ENCODE measurements around the gene TESPA1. TPM values are rescaled to one million over a fixed set of nuclear protein-coding genes. Genes with fewer than 3 reads are reported as not detected.

Gene TESPA1
- total RNA-seq = under 1 TPM in 1 of 2 donors, not detected in 1; 0.28 TPM

DNA sequence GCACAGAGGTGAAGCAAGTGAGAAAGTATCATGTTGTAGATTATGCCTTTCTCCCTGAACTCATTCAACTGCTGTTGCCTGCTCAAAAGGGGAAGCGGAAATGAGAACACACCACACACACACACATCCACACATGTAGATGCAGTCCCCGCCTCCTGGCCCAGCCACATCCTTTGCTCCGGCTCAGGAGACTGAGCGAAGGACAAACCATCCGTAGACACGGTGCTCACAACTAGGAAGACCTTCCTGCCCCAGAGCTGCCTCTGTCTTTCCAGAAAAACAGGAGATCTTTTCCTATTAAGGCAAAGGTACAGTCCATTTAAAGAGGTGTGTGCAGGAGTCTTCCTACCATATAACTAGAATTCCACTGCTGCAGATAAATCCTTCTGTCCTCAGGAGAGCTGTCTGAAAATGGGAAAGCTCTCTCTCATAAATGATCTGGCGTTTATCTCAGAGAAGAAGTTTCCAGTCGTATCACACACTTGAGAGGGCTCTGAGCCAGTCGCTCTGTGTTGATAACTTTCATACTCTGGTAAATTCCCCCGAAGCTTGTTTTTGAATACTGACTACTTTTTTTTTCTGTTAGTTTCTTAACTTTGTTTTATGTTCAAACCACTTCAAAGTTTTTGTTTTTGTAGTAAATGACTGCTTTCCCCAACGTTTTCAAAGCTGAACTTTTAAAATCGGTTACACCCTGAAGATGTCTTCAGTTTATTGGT lies at the start of gene TESPA1:
Gene TESPA1, minus strand, starts transcription at position 105 of the 719 bp plus-strand sequence. CDS start 10,200 bp downstream, outside the sequence.
- no peak within 1 kb of the TSS for H3K4me3 ChIP-seq
- ATAC-seq (ENCODE audit: insufficient number of reproducible peaks, low FRiP score, low read depth) (no peak), DNase-seq (ENCODE audit: low spot score) (peak; percentile 3)
- H3K27ac ChIP-seq = no peak within 1 kb of the TSS
- H3K4me1 ChIP-seq (ENCODE audit: control insufficient read depth in 1 of 2, low read depth in 2 of 2) = no peaks in the 10 kb centered on the region
- TF ChIP-seq CTCF (IDR thresholded peaks at IDR 0.05) = no peak
- H3K36me3 ChIP-seq = no peaks in the 10 kb centered on the region
- no peaks in the 10 kb centered on the region for H3K27me3 ChIP-seq (replicated peaks; ENCODE audit: insufficient read depth)
- no peaks in the 10 kb centered on the region for H3K9me3 ChIP-seq

GRCh38 chr12:55034218-55034617 lies 49.7 kb upstream of the TESPA1 start:
- Histone ChIP-seq H3K4me3 (no peak overlapping the region), H3K4me1 (ENCODE audit: control insufficient read depth in 1 of 2, low read depth in 2 of 2) (no peaks in the 10 kb centered on the region), H3K27me3 (replicated peaks; ENCODE audit: insufficient read depth) (no peaks in the 10 kb centered on the region), H3K9me3 (no peaks in the 10 kb centered on the region), H3K27ac (no peak overlapping the region), H3K36me3 (no peaks in the 10 kb centered on the region)
- TF ChIP-seq CTCF (IDR thresholded peaks at IDR 0.05) = no peak
- DNase-seq (ENCODE audit: low spot score) = no peak
- ATAC-seq (ENCODE audit: insufficient number of reproducible peaks, low FRiP score, low read depth) = no peak

DNA sequence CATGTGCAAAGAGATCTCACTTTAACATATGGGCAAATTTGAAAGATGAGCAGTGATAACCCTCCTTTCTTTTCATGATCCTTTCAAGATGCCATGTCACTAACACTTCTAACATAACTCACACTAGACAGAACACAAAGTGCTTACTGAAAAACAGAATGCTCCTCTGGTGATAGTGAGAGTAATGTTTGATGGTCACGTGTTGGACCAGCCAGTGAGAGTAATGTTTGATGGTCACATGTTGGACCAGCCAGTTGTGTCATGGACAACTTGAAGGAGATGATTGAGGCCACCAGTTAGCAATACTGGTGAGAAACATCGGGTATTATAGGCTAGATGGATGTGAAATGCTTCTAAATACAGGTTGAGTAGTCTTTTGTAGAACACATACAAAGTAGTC lies 40.9 kb upstream of the TESPA1 start:
- Histone ChIP-seq H3K27ac (no peak overlapping the region), H3K4me1 (ENCODE audit: control insufficient read depth in 1 of 2, low read depth in 2 of 2) (no peaks in the 10 kb centered on the region), H3K36me3 (no peaks in the 10 kb centered on the region), H3K27me3 (replicated peaks; ENCODE audit: insufficient read depth) (no peaks in the 10 kb centered on the region), H3K9me3 (no peaks in the 10 kb centered on the region), H3K4me3 (no peak overlapping the region)
- DNase-seq (ENCODE audit: low spot score) = no peak
- TF ChIP-seq CTCF (IDR thresholded peaks at IDR 0.05) = no peak
- ATAC-seq (ENCODE audit: insufficient number of reproducible peaks, low FRiP score, low read depth) = no peak

DNA sequence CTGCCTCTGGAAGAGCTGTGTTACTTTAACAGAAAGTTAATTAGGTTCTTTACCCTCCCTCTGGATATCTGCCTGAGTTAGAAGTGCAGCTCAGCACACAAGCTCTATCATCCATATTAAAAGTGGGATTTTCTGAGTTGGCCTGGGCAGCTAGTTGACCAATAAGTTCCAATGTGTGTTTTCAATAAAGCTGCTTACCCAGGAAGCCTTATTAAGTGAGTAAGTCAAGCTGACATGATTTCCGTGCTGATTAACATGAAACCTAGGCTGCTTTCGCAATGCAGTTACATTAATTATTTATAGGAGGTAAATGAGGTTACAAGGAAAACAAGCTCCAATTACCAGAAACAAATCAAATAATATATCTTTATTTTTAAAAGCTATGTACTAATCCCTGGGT lies 40.0 kb upstream of the TESPA1 start:
- Histone ChIP-seq H3K4me3 (no peak overlapping the region), H3K27ac (no peak overlapping the region), H3K9me3 (no peaks in the 10 kb centered on the region), H3K36me3 (no peaks in the 10 kb centered on the region), H3K4me1 (ENCODE audit: control insufficient read depth in 1 of 2, low read depth in 2 of 2) (no peaks in the 10 kb centered on the region), H3K27me3 (replicated peaks; ENCODE audit: insufficient read depth) (no peaks in the 10 kb centered on the region)
- TF ChIP-seq CTCF (IDR thresholded peaks at IDR 0.05) = no peak
- no peak for ATAC-seq (ENCODE audit: insufficient number of reproducible peaks, low FRiP score, low read depth)
- no peak for DNase-seq (ENCODE audit: low spot score)

- no peaks in the 10 kb centered on the region for H3K36me3 ChIP-seq
- H3K27me3 ChIP-seq (replicated peaks; ENCODE audit: insufficient read depth) = no peaks in the 10 kb centered on the region
- H3K27ac ChIP-seq = no peak within 1 kb of the TSS
- H3K4me1 ChIP-seq (ENCODE audit: control insufficient read depth in 1 of 2, low read depth in 2 of 2) = no peaks in the 10 kb centered on the region
- no peak within 1 kb of the TSS for H3K4me3 ChIP-seq
- no peak for TF ChIP-seq CTCF (IDR thresholded peaks at IDR 0.05)
- DNase-seq (ENCODE audit: low spot score) (no peak), ATAC-seq (ENCODE audit: insufficient number of reproducible peaks, low FRiP score, low read depth) (no peak)
- H3K9me3 ChIP-seq = no peaks in the 10 kb centered on the region
These were observed 35.2 kb upstream of the TESPA1 start, which contains the start of gene NEUROD4 for GRCh38 chr12:55019784-55020183. TSS of gene NEUROD4 (plus strand) at chr12:55019974. CDS start at chr12:55026440, 6,466 bp downstream.
